ENCODE results near the gene GATD1.

Gene GATD1

DNA sequence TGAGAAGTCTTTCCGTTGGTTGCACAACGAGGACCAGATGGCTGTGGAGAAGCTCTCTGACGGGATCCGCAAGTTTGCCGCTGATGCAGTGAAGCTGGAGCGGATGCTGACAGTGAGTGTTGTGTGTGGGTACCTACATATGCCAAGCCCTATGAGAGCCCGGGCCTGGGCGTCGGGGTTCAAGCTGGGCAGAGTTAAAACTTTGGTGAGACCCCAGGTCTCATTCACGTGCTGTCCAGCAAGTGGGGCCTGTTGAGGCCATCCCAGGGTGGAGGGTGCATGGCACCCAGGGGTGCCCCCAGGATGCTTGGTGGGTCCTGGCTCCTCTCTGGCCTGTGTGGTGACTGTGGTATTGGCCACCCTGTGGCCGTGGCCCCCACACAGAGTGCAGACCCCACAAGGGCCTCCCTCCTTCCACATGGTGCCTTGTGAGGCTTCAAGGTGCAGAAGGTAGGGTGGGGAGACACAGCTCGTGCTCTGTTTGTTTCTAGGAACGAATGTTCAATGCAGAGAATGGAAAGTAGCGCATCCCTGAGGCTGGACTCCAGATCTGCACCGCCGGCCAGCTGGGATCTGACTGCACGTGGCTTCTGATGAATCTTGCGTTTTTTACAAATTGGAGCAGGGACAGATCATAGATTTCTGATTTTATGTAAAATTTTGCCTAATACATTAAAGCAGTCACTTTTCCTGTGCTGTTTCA is 12.8 kb downstream of the GATD1 start (continued):
- TF ChIP-seq OVOL3 (tag by site-specific recombination; IDR thresholded peaks at IDR 0.05), result no peak
- no peak for TF ChIP-seq ZNF174 (tag by site-specific recombination; IDR thresholded peaks at IDR 0.05)
- no peak for TF ChIP-seq ZBTB20 (tag by site-specific recombination; IDR thresholded peaks at IDR 0.05)
- peak; percentile 78 for TF ChIP-seq ZNF423 (tag by site-specific recombination; IDR thresholded peaks at IDR 0.05)
- TF ChIP-seq ZNF621 (tag by site-specific recombination; IDR thresholded peaks at IDR 0.05), result no peak

GRCh38 chr11:763549-764321 is 13.6 kb downstream of the GATD1 start:
- Histone ChIP-seq H3K9me3 (ENCODE audit: control insufficient read depth, insufficient read depth, low read depth, low read length) (no peaks in the 10 kb centered on the region), H3K27ac (ENCODE audit: extremely low read depth, low read depth, low read length) (no peak overlapping the region), H3K4me3 (ENCODE audit: low read depth, low read length) (no peak overlapping the region), H3K36me3 (ENCODE audit: control insufficient read depth in 2 of 2, insufficient read depth in 1 of 2, low read length in 2 of 2) (peaks cover 4 to 85% of the 10 kb centered on the region in 2 experiments; a peak in 2 of 3 replicates), H3K4me1 (ENCODE audit: control insufficient read depth, insufficient read depth, low read length) (no peaks in the 10 kb centered on the region)
- TF ChIP-seq SCRT1 (tag by site-specific recombination; IDR thresholded peaks at IDR 0.05; ENCODE audit: borderline replicate concordance), result 0 out of 2 replicates have a peak, but pooled peaks have one; percentile 18
- peak; percentile 67; the same call in 1 of the 2 replicates for TF ChIP-seq ZNF600 (tag by site-specific recombination; IDR thresholded peaks at IDR 0.05)
- peak; percentile 50 for TF ChIP-seq SCRT2 (tag by site-specific recombination; IDR thresholded peaks at IDR 0.05)
- TF ChIP-seq, protein P1, sequence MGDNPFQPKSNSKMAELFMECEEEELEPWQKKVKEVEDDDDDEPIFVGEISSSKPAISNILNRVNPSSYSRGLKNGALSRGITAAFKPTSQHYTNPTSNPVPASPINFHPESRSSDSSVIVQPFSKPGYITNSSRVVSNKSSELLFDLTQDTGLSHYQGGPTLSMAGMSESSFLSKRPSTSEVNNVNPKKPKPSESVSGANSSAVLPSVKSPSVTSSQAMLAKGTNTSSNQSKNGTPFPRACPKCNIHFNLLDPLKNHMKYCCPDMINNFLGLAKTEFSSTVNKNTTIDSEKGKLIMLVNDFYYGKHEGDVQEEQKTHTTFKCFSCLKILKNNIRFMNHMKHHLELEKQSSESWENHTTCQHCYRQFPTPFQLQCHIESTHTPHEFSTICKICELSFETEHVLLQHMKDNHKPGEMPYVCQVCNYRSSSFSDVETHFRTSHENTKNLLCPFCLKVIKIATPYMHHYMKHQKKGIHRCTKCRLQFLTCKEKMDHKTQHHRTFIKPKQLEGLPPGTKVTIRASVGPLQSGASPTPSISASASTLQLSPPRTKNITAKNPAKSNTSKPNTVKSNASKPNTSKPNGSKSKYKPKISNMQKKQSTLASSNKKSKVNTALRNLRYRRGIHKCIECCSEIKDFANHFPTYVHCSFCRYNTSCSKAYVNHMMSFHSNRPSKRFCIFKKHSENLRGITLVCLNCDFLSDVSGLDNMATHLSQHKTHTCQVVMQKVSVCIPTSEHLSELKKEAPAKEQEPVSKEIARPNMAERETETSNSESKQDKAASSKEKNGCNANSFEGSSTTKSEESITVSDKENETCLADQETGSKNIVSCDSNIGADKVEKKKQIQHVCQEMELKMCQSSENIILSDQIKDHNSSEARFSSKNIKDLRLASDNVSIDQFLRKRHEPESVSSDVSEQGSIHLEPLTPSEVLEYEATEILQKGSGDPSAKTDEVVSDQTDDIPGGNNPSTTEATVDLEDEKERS (tag by site-specific recombination; IDR thresholded peaks at IDR 0.05), result no peak
- ChIA-PET CTCF (interaction anchor here (0.7 to 1.0 kb wide), 4 partner anchors 10 to 100 kb away, joined by 3 to 4 read pairs (median 3); no protein-coding TSS in a partner anchor), POLR2A (interaction anchor here (0.6 to 1.9 kb wide), 9 partner anchors 10 to 178 kb away, joined by 3 to 9 read pairs (median 4); partner anchors contain the start of genes GATD1 and RPLP2)

- no peak overlapping the region for H3K27ac ChIP-seq (ENCODE audit: extremely low read depth, low read depth, low read length)
- H3K4me3 ChIP-seq (ENCODE audit: low read depth, low read length), result no peak overlapping the region
- H3K36me3 ChIP-seq (ENCODE audit: control insufficient read depth in 2 of 2, insufficient read depth in 1 of 2, low read length in 2 of 2), result peaks cover 4 to 91% of the 10 kb centered on the region in 2 experiments; a peak in 2 of 3 replicates
- CTCF ChIA-PET, result interaction anchor here (0.6 to 0.7 kb wide), 2 partner anchors 32 to 108 kb away, joined by 3 to 4 read pairs; no protein-coding TSS in a partner anchor
- POLR2A ChIA-PET, result interaction anchor here (1.2 to 1.6 kb wide), 3 partner anchors 9 to 33 kb away, joined by 3 to 8 read pairs (median 4); partner anchors contain the start of gene TALDO1
- H3K4me1 ChIP-seq (ENCODE audit: control insufficient read depth, insufficient read depth, low read length), result no peaks in the 10 kb centered on the region
- H3K9me3 ChIP-seq (ENCODE audit: control insufficient read depth, insufficient read depth, low read depth, low read length), result no peaks in the 10 kb centered on the region
- TF ChIP-seq KLF8 (tag by site-specific recombination; IDR thresholded peaks at IDR 0.05) (peak; percentile 87; the same call in 1 of the 2 replicates), HOXD13 (CRISPR knock-in tag; IDR thresholded peaks at IDR 0.05; ENCODE audit: borderline replicate concordance) (no peak), ZNF114 (tag by site-specific recombination; IDR thresholded peaks at IDR 0.05) (no peak), KLF10 (tag by site-specific recombination; IDR thresholded peaks at IDR 0.05) (no peak), ZNF274 (IDR thresholded peaks at IDR 0.05; ENCODE audit: low read length) (no peak), ZNF274 (tag by site-specific recombination; IDR thresholded peaks at IDR 0.05; ENCODE audit: borderline replicate concordance) (no peak), ZNF433 (tag by site-specific recombination; IDR thresholded peaks at IDR 0.05; ENCODE audit: low read depth) (no peak)
Measured at GRCh38 chr11:763073-763463, 14.2 kb downstream of the GATD1 start.

All from HEK293 (cell line).